ENCODE data around the gene P2RY2.

DNA sequence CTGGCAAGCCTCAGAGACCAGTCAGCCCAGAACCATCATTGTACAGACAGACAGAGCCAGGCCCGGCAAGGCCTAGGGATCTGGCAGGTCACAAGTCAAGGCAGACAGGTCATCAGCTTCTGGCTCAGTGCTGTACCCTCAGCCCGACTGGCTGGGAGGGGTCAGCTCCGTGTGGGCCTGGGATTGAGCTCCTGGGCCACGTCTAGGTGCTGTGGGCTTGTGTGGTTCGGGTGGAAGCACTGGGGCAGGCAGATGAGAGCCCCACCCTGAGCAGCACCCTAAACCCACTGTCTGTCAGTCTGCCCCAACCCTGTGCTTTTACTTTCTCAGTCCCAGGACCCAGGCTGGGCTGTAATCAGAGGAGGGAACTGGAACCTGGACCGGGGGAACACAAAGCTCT, 26.9 kb upstream of the P2RY2 start:
- TF ChIP-seq, protein P1, sequence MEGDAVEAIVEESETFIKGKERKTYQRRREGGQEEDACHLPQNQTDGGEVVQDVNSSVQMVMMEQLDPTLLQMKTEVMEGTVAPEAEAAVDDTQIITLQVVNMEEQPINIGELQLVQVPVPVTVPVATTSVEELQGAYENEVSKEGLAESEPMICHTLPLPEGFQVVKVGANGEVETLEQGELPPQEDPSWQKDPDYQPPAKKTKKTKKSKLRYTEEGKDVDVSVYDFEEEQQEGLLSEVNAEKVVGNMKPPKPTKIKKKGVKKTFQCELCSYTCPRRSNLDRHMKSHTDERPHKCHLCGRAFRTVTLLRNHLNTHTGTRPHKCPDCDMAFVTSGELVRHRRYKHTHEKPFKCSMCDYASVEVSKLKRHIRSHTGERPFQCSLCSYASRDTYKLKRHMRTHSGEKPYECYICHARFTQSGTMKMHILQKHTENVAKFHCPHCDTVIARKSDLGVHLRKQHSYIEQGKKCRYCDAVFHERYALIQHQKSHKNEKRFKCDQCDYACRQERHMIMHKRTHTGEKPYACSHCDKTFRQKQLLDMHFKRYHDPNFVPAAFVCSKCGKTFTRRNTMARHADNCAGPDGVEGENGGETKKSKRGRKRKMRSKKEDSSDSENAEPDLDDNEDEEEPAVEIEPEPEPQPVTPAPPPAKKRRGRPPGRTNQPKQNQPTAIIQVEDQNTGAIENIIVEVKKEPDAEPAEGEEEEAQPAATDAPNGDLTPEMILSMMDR (IDR thresholded peaks at IDR 0.05), result no peak
- no peak for TF ChIP-seq EZH2 (IDR thresholded peaks at IDR 0.05; ENCODE audit: borderline replicate concordance, insufficient read depth, low read depth, low read length, poor library complexity, severe bottlenecking)

Data from B cell (primary cell).